HCT116 (cell line): Measurements from ENCODE around the gene COL20A1.

ENCODE experiments used
- CEBPB ChIP-seq: IDR thresholded peaks from 2 replicates; pipeline ENCODE4 v1.6.1; 2012; ENCODE audit warnings: low read depth
- EGR1 ChIP-seq: IDR thresholded peaks from 2 replicates; pipeline ENCODE4 v1.6.1; 2012; ENCODE audit warnings: low read depth
- EZH2 ChIP-seq: fragments of 200-600 bp; sonication (generic); IDR thresholded peaks from 2 replicates; pipeline ENCODE4 v1.6.1; 2017; ENCODE audit warnings: antibody characterized with exemption, mixed run types
- JUND ChIP-seq: IDR thresholded peaks from 2 replicates; pipeline ENCODE4 v1.6.1; 2012
- POLR2A ChIP-seq: IDR thresholded peaks from 2 replicates; pipeline ENCODE4 v1.7.0; 2011; ENCODE audit warnings: borderline replicate concordance; ENCODE audit not compliant: insufficient read depth, insufficient read length; ENCODE audit errors: extremely low read depth
- POLR2AphosphoS5 ChIP-seq: IDR thresholded peaks from 2 replicates; pipeline ENCODE4 v1.6.1; 2011; ENCODE audit warnings: mild to moderate bottlenecking, low read depth, low read length, moderate library complexity
- SIN3A ChIP-seq: IDR thresholded peaks from 2 replicates; pipeline ENCODE4 v1.6.1; 2012; ENCODE audit warnings: low read depth
- SP1 ChIP-seq: IDR thresholded peaks from 2 replicates; pipeline ENCODE4 v1.6.1; 2012; ENCODE audit warnings: low read depth
- TCF7L2 ChIP-seq: IDR thresholded peaks from 2 replicates; pipeline ENCODE4 v1.7.0; 2011; ENCODE audit warnings: borderline replicate concordance, inconsistent platforms; ENCODE audit not compliant: insufficient read depth, insufficient read length; ENCODE audit errors: extremely low read depth
- YY1 ChIP-seq: IDR thresholded peaks from 2 replicates; pipeline ENCODE4 v1.6.1; 2011; ENCODE audit warnings: low read length, low read depth, moderate library complexity, mild to moderate bottlenecking; ENCODE audit not compliant: insufficient replicate concordance; ENCODE audit errors: extremely low read depth
- ZFX ChIP-seq: fragments of 450-650 bp; IDR thresholded peaks from 2 replicates; pipeline ENCODE4 v1.6.1; 2017
- ZNF274 ChIP-seq: fragments of 200-500 bp; sonication (Bioruptor generic); IDR thresholded peaks from 2 replicates; pipeline ENCODE4 v1.6.1; 2014; ENCODE audit warnings: mild to moderate bottlenecking, low read depth, low read length, inconsistent platforms
- TF ChIP-seq, protein P1 (sequence below), 3 experiments: fragments of 200-600 bp in 1 of 3; sonication (generic) in 1 of 3; IDR thresholded peaks in 2 of 3; conservative IDR thresholded peaks in 1 of 3; 2 replicates each; pipeline ENCODE4 v1.5.1; 2012 to 2017; ENCODE audit warnings: low read depth in 2 of 3, low read length in 2 of 3, antibody characterized with exemption in 1 of 3, borderline replicate concordance in 1 of 3, control low read depth in 1 of 3, mild to moderate bottlenecking in 1 of 3, mixed read lengths in 1 of 3, mixed run types in 1 of 3, moderate library complexity in 1 of 3; ENCODE audit not compliant: insufficient read depth in 1 of 3

DNA sequence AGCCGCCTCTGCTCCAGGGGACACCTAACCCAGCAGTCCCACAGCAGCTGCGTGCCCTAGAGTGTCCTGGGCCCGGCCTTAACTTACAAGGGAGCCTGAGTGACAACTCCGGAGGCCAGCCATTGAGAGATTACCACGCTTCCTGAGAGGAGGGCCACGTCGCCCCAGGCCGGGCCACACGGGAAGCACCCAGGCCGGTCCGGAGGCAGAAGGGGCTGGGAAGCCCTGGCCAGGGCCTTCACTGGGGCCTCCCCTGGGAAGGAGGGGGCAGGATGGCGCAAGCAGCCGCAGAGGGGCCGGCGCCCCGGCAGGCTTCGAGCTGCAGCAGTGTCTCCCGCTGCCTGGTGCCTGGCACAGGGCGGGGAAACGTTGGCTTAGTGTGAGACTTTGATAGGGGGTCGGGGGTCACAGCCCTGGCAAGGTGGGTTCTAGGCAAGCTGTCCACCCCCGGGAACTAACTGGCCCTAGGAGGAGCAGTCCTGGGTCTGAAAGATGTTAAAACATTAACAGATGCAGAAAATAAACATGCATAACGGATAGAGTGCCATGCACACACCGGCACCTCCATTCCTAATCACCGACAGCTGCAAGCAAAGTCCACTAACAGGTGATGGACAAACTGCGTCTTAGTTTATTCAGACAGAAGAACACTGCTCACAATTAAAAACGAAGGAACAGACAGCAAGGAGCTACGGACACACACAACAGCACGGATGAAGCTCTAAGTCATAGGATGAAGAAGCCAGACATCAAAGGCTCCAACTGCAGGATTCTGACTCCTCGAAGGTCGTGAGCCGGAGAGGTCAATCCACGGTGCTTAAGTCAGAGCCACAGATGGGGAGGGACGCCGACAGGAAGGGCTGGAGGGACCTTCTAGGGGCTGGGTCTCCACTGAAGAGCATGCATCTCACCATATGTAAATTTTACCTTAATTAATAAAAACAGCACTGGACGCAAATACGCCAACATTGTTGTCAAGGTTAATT, 50.8 kb downstream of the COL20A1 start:
- no peak for TF ChIP-seq ZFX
- no peak for TF ChIP-seq SP1
- TF ChIP-seq YY1: no peak
- TF ChIP-seq EZH2: no peak
- TF ChIP-seq, protein P1, sequence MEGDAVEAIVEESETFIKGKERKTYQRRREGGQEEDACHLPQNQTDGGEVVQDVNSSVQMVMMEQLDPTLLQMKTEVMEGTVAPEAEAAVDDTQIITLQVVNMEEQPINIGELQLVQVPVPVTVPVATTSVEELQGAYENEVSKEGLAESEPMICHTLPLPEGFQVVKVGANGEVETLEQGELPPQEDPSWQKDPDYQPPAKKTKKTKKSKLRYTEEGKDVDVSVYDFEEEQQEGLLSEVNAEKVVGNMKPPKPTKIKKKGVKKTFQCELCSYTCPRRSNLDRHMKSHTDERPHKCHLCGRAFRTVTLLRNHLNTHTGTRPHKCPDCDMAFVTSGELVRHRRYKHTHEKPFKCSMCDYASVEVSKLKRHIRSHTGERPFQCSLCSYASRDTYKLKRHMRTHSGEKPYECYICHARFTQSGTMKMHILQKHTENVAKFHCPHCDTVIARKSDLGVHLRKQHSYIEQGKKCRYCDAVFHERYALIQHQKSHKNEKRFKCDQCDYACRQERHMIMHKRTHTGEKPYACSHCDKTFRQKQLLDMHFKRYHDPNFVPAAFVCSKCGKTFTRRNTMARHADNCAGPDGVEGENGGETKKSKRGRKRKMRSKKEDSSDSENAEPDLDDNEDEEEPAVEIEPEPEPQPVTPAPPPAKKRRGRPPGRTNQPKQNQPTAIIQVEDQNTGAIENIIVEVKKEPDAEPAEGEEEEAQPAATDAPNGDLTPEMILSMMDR (IDR thresholded peaks at IDR 0.05 in 2 of 3, conservative IDR thresholded peaks at IDR 0.05 in 1 of 3; ENCODE audit: borderline replicate concordance in 1 of 3, insufficient read depth in 1 of 3, low read depth in 2 of 3, low read length in 2 of 3): no peak
- TF ChIP-seq SIN3A: no peak
- TF ChIP-seq POLR2A: no peak
- TF ChIP-seq CEBPB: no peak
- no peak for TF ChIP-seq ZNF274
- no peak for TF ChIP-seq JUND
- TF ChIP-seq POLR2AphosphoS5: no peak
- no peak for TF ChIP-seq TCF7L2
- no peak for TF ChIP-seq EGR1
